Measurements from ENCODE around the gene LHPP.

Gene LHPP

DNA sequence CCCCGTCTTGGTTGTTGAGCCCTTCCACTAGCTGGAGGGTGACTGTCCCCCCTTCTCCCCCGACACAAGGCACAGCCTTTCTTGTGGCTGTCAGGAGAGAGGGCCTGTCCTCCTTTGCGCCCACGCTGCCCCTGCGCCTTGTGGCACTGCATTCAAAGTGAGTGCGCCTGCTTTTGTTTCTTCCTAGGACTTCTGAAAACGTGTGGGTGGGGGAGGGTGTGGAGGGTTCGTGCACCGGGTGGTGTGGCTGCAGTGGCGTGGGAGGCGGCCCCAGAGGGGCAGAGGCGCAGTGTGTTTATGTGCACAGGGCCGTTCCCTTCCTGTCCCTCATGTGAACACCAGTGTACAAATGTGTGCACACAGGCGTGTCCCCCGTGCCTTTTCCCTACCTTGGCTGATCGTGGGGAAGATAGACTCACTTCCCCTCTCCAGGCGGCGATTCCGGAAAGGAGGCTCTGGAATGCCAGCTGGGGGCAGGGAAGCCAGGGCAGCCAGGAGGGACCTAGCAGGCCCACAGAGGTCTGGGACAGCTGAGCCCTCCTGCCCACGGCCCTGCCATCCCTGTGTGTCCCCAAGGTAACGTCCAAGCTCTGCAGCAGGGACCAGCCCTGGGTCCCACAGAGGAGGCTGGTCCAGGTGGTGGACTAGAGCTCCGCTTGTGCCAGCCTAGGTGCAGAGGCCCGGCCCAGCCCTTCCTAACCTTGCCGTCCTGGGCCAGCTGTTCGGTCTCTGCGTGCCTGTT is 88.8 kb downstream of the LHPP start:
- TF ChIP-seq, protein P1, sequence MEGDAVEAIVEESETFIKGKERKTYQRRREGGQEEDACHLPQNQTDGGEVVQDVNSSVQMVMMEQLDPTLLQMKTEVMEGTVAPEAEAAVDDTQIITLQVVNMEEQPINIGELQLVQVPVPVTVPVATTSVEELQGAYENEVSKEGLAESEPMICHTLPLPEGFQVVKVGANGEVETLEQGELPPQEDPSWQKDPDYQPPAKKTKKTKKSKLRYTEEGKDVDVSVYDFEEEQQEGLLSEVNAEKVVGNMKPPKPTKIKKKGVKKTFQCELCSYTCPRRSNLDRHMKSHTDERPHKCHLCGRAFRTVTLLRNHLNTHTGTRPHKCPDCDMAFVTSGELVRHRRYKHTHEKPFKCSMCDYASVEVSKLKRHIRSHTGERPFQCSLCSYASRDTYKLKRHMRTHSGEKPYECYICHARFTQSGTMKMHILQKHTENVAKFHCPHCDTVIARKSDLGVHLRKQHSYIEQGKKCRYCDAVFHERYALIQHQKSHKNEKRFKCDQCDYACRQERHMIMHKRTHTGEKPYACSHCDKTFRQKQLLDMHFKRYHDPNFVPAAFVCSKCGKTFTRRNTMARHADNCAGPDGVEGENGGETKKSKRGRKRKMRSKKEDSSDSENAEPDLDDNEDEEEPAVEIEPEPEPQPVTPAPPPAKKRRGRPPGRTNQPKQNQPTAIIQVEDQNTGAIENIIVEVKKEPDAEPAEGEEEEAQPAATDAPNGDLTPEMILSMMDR (IDR thresholded peaks at IDR 0.05; ENCODE audit: control insufficient read depth, insufficient read depth, low read depth, low read length, missing control alignments): no peak
- H3K4me3 ChIP-seq (ENCODE audit: control insufficient read depth, low read depth, low read length): no peak overlapping the region
- DNase-seq (ENCODE audit: low read depth): no peak

DNA sequence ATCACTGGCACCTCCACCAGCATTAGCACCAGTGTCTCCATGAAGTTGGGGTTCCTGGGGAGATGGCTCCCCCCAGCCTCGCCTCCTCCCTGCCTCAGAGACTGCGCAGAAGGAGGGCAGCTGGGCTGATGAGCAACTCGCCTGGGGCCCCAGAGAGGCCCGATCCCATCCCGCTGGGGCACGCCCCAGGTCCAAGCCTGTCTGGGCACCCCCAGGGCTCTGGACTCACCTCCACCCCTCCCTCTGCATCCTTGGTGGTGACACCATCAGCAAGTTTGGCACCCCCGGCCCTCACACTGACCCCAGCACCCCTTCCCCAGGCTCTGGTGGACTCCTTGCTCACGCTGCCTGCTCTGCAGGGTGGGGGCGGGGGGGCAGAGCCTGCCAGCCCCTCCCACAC is 89.5 kb downstream of the LHPP start:
- TF ChIP-seq, protein P1 (IDR thresholded peaks at IDR 0.05; ENCODE audit: control insufficient read depth, insufficient read depth, low read depth, low read length, missing control alignments): no peak
- H3K4me3 ChIP-seq (ENCODE audit: control insufficient read depth, low read depth, low read length): no peak overlapping the region
- no peak for DNase-seq (ENCODE audit: low read depth)

DNA sequence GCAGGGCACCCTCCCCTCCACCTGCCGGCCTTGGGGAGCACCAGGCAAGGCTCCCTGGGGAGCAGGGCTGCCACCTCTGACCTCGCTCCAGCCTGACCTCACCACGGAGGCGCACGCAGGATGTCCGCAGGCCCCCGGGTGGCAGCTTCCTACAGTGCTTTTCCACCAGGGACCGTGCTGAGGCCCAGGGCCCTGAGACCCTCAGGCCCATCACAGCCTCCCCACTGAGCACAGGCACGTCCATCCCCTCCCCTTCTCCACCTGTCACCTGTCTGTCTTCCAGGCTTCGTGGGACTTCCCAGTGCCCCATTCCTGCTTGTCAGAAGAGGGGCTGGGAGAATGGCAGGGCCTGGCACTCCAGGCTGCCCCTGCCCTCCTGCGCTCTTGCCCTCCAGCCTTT is 90.1 kb downstream of the LHPP start:
- TF ChIP-seq, protein P1 (IDR thresholded peaks at IDR 0.05; ENCODE audit: control insufficient read depth, insufficient read depth, low read depth, low read length, missing control alignments): no peak
- no peak overlapping the region for H3K4me3 ChIP-seq (ENCODE audit: control insufficient read depth, low read depth, low read length)
- DNase-seq (ENCODE audit: low read depth): no peak

DNA sequence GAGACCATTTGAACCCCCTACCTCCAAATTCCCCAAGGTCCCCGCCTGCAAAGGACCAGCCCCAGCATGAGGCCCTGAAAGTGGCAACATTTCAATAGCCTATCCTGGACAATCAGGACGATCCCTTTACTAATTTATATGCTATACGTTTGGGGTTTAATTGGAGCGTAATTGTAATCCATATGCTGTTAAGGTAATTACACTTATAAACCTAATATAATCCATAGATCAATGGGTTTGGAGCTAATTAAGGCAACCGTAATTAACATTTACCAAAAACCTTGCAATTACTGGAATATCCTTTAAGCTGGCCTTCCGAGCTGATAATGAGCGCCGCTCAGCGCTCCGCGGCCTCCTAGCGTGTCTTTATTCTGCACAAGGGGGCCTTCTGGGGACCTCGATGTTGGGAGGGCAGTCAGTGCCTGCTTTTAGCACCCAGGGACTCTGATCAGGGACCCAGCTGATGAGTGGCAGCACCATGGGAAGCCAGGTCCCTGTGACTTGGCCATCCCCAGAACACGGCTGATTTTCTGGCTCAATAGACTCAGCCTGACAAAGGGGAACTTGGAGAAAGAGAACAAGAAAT is 91.2 kb downstream of the LHPP start:
- no peak overlapping the region for H3K4me3 ChIP-seq (ENCODE audit: control insufficient read depth, low read depth, low read length)
- DNase-seq (ENCODE audit: low read depth): no peak
- TF ChIP-seq, protein P1 (IDR thresholded peaks at IDR 0.05; ENCODE audit: control insufficient read depth, insufficient read depth, low read depth, low read length, missing control alignments): no peak

DNA sequence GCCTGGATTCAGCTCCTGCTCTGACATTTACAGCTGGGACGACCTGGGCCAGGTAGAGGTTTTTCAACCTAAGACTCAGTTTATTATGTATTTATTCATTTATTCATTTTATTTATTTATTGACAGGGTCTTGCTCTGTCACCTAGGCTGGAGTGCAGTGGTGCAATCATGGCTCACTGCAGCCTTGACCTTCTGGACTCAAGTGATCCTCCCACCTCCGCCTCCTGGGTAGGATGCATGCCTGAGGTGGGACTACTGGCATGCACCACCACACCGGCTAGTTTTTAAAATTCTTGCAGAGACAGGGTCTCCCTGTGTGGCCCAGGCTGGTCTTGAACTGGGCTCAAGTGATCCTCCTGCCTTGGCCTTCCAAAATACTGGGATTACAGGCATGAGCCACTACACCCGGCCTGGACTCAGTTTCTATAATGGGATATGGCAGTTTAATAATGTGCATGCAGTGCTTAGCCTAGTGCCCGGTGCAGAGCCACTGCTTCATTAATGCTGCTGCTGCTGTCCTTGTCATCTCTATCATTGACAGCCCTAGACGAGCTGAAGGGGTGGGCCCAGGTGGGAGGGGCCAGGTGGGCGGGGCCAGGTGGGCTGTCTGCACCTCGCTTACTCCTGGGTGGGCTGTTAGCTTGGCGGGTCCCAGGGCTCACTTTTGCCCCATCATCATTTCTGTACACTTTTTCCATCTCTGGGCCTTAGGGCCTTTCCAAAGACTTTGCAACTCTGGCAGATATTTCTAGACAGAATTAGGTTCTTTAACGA is 92.6 kb downstream of the LHPP start:
- H3K4me3 ChIP-seq (ENCODE audit: control insufficient read depth, low read depth, low read length): no peak overlapping the region
- DNase-seq (ENCODE audit: low read depth): no peak

DNA sequence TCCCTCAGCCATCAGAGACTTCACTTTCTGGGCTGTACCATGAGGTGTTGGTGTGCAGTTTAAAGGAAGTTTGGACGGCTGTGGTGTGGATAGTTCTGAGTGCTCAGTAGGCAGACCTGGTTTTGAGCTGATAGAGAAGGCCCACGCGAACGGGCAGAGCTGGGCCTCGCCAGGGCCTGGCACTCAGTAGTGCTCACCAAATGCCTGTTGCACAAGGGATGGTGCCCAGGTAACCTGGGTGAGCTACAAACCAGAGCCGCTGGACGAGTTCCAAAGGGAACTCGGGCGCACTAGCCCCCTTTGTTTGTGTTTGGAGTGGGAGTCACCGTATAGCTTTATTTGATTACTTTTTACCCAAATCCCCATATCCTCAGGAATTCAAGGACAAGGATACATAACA is 95.5 kb downstream of the LHPP start:
- DNase-seq (ENCODE audit: low read depth): no peak
- no peak overlapping the region for H3K4me3 ChIP-seq (ENCODE audit: control insufficient read depth, low read depth, low read length)
- TF ChIP-seq, protein P1 (IDR thresholded peaks at IDR 0.05; ENCODE audit: control insufficient read depth, insufficient read depth, low read depth, low read length, missing control alignments): no peak

More for the DNA sequence above, 92.6 kb downstream of the LHPP start:
- TF ChIP-seq, protein P1 (IDR thresholded peaks at IDR 0.05; ENCODE audit: control insufficient read depth, insufficient read depth, low read depth, low read length, missing control alignments): no peak

Data from AG09309 (cell line).